NCI-H524 treated with DMSO at 0.1 percent for 48 hours (cell line): ENCODE results near the gene PPP1R14C.
"Not testable (repeated sequence)": the region's sequence is repeated elsewhere in the genome, so short reads cannot be mapped to it uniquely, and the experiment has no call there.

Experiments used
- DNase-seq: peaks from one replicate; lab custom pipeline; 2025; lab: John Stamatoyannopoulos, UW

PPP1R14C gene, protein sequence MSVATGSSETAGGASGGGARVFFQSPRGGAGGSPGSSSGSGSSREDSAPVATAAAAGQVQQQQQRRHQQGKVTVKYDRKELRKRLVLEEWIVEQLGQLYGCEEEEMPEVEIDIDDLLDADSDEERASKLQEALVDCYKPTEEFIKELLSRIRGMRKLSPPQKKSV

DNA sequence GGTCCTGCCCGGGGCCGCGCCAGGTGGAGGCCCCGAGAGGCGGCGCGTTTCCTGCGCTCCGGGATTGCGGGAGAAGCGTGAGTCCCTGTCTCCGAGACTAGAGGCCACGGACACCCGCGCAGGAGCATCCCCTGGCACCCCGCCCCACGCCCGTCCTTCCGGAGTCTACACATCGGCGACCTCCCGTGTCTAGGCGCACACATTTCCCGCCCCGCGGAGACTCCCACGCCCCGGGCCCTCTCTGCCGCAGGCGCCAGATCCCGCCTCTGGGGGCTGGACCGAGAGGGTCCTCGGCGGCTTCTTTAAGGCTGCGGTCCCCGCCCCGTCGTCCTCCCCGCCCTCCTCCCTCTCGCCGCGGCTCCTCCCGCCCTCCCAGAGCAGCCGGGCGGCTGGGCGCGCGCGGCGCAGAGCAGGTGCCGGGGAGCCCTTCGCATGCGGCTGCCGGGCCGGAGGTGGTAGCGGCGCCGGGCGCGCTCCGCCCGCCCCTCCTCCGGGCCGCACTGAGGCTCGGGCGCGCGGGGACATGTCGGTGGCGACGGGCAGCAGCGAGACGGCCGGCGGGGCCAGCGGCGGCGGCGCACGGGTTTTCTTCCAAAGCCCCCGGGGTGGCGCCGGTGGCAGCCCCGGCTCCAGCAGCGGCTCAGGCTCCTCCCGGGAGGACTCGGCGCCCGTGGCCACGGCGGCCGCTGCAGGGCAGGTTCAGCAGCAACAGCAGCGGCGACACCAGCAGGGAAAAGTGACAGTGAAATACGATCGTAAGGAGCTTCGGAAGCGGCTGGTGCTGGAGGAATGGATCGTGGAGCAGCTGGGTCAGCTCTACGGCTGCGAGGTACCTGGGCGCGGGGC is at the start of gene PPP1R14C:
Gene PPP1R14C, plus strand, starts transcription at position 375 of the 846 bp plus-strand sequence. Its CDS starts 149 bp downstream, at position 524.
- no peak for DNase-seq

DNA sequence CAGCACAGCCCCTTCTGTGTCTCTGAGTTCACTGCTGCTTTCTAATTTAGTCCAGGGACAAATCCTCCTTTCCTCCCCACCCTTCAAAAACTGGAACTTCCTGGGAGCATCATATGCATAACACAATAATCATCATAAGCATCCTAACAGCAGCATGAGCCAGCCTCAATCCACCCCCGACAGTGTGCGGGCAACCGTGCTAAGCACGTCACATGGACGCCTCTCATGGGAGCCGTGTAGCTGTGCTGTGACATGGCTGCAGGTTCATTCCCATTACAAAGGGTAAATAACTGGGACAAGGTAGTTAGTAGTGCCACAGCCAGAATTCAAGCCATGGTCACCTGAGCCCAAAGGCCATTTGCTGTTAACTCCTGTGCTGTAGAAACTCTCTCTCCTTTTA is 49.4 kb upstream of the PPP1R14C start:
- DNase-seq, result no peak

DNA sequence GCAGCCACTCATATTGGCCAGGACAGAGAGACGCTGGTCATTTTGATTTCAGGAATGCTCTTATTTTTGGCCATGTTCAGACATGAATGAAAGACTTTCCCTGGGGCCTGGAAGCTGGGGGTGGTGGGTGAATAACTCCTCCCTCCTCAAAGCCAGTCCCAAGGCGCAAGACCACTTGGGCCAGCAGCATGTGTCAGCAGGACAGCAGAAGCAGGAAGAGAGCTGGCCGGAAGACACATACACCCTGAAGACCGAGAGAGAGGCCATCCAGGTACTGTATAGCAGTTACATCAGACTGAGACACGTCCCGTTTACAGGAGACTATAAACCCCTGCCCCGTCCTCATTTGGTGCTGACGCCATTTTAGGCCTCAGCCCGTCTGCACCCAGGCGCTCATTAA is 44.7 kb upstream of the PPP1R14C start:
- no peak for DNase-seq

DNA sequence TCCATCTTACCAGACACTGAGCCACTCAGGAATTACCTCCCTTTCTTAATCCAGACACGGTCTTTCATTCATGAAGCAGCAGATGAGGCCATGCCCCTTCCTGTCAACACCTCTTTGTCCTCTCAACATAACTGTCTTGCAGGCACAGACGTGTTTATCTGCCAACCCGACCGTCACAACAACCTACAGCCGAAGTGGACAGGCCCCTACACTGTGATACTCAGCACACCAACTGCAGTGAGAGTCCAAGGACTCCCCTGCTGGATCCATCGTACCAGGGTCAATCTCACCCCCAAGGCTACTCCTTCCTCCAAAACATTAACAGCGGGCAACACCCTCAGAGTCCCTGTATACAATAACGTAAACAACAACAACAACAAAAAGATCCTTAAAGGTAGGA is 43.3 kb upstream of the PPP1R14C start:
- DNase-seq, result no peak

DNA sequence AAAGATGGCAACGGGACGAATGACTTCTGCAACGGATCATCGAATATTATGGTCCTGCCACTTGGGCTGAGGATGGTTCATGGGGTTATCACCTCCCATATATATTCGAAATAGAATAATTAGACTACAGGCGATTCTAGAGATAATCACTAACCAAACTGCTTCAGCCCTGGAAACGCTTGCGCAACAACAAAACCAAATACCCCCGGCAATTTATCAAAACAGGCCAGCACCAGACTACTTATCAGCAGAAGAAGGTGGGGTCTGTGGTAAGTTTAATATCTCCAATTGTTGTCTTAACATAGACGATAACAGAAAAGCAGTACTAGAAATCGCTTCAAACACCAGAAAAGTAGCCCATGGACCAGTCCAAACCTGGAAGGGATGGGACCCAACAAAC is 42.9 kb upstream of the PPP1R14C start:
- DNase-seq, result no peak

DNA sequence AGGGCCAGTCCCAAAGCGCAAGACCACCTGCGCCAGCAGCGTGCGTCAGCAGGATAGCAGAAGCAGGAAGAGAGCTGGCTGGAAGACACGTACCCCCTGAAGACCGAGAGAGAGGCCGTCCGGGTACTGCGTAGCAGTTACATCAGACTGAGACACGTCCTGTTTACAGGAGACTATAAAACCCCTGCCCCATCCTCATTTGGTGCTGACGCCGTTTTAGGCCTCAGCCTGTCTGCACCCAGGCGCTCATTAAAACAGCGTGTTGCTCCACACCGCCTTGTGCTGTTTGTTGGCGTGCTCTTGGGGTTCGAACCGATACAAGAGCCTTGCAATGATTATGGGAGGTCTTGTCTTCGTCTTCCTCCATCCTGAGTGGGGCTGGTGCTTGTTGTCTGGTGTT is 42.1 kb upstream of the PPP1R14C start:
- DNase-seq, result no peak

DNA sequence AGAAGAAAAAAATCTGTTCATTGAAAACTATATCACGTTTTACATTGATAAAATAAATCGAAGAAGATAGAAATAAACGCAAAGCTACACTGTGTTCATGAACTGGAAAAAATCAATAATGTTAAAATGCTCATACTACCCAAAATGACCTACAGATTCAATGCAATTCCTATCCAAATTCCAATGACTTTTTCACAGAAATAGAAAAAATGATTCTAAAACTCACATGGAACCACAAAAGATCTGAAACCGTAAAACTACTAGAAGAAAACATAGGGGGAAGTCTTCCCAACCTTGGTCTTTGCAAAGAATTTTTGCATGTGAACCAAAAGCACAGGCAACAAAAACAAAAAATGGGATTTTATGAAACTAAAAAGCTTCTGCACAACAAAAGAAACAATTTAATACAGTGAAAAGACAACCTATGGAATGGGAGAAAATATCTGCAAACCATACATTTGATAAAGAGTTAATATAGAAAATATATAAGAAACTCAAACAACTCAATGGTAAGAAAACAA is 40.0 kb upstream of the PPP1R14C start:
- DNase-seq, result no peak

DNA sequence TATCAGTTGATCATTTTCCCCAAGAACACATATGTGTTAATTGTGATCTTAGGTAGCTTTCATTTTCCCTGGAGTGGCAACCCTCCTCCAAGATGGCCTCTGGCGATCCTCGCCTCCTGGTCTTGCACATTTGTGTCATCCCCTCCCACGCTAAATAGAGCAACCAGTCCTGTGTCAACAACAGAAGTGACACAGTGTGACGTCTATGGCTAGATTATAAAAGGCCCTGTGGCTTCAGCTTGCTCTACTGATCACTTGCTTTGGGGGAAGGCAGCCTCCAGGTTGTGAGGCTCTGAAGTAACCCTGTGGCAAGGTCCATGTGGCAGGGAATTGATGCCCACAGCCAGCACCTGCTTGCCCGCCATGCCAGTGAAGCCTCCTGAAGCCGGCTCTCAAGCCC is 30.6 kb upstream of the PPP1R14C start:
- DNase-seq, result no peak

DNA sequence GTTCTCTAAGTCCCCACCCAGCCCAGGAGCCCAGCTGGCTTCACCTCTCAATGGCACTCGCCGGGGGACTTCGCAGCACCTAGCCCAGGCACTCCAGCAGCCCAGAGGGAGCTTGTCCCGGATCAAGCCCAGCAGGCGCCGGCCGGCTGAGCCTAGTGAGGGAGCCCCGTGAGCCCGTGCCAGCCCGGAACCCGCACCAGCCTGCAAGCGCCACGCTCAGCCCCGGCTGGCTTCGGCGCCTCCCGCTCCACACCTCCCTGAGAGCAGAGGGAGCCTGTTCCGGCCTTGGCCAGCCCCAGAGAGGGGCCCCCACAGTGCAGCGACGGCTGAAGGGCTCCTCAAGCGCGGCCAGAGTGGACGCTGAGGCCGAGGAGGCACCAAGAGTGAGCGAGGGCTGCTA is 27.1 kb upstream of the PPP1R14C start:
- DNase-seq, result no peak

DNA sequence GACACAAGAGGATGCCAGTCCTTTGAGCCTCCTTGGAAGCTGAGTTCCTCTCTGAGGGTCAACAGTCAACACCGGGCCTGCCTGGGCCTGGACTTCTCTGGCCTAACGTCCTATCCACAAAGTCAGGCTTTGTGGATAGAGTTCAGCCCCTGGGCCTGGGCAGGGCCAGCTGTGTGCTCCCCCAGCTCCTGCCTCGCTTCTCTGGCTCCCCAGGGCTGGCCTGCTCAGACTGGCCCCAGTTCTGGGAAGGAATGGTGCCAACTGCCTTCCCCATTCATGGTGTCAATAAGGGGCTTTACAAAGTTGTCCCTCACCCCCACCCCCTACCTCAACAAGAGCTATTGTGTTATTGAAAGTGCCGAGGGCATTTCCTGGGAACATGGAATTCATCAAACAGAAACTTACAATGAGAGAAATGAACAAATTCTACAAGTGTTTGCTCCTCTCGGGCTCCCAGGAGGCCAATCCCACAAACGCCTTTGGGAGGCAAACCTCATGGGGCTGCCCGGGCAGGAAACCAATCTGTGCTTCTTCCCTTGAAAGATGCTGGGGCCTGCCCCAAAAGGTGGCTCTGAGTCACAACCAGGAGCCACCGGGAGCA is 26.5 kb upstream of the PPP1R14C start:
- DNase-seq, result no peak

DNA sequence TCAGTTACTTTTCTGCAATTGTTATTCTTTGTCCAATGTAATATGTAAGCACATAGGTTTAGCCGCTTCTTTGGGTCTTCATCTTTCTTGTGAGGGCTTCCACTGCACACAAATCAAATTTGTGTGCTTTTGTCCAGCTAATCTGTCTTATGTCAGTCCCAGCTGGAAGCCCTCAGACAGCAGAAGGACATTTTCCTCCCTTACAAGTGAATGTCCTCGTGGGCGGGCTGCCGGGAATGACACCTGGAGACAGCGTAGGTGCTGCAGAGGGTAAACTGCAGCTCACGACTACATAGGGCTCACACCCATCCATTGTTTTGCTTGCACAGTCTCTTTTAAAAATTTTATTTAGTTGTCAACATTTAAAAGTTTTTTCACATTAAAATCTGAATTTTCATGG is 24.6 kb upstream of the PPP1R14C start:
- DNase-seq, result no peak

DNA sequence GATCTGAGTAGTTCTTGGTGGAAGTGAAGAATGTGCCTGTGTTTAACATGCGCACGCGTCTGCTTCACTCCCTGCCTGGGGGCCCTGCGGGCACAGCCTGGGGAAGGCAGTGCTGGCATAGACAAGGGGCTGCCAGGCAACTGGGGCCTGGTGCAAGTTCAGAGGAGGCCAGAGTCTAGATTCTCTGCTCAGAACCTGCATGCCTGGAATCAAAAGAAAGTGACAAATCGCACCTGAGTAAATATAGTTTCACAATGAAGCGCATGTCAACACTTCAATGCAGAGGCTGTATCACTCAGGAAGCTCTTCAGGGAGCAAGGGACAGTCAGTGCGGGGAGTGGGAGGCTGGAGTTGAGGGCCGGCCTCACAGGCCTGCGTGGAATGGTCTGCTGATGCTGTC is 24.2 kb upstream of the PPP1R14C start:
- DNase-seq, result no peak

DNA sequence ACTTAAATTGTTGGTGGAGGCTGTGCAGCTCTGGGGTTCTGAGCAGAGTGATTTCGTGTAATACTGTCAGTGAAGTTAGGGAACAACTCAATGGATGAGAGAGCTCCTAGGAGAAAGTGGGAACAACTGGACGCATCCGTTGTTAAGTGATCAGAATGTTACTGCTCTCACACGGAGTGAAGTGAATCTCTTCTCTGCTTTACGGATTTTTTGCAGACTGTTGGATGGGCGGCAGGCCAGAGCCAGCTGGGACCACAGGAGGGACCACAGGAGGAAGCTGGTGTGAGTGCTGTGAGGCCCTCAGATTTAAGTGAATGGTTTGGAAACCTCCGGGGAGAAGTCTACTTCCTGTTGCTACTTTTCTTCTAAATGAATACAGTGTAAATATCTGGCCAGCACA is 23.7 kb upstream of the PPP1R14C start:
- no peak for DNase-seq

DNA sequence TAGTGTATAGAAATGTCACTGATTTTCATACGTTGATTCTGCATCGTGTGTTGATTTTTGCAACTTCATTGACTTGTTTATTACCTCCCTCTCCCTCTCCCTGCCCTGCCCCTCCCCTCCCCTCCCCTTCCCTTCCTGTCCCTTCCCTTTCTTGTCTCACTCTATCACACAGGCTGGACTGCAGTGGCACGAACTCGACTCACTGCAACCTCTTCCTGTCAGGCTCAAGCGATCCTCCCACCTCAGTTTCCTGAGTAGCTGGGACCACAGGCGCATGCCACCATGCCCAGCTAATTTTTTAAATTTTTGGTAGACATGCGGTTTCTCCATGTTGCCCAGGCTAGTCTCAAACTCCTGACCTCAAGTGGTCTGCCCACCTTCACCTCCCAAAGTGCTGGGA is 19.2 kb upstream of the PPP1R14C start:
- no peak for DNase-seq

DNA sequence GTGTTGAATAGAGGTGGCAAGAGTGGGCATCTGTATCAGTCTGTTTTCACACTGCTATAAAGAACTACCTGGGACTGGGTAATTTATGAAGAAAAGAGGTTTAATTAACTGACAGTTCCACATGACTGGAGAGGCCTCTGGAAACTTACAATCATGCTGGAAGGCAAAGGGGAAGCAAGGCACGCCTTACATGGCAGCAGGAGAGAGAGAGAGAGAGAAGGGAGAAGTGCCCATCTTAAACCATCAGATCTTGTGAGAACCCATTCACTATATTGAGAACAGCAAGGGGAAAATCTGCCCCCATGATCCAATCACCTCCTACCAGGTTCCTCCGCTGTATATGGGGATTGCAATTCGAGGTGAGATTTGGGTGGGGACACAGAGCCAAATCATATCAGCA is 18.6 kb upstream of the PPP1R14C start:
- DNase-seq, result no peak

DNA sequence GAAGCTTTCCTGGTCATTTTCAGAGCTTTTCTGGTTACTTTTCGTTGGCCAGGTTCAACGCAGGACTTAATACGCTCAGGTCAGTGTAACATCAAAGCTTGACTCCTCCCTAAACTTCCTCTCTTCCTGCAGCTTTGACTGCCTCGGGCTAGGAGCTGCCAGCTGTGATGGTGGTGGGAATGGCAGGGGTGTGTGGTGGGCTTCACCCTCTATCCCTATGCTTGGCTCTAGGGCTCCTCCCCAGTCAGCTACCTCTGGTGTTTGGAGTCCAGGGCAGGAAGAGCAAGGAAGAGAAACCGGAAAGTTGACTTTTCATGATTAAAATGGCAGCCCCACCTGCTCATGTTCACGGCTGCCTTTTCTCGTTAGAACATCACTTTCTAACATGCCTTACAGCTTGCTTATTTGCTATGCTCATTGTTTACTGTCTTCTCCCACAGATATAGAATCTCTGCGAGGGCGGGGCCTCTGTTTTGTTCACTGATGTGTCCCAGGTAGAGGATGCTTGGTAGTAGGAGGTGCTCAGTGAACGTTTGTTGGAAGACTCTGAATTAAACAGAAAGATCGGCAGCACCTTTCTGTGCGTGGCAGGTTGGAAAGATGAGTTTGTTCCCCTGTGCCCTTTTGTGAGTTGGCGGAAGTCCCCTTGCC is 16.1 kb upstream of the PPP1R14C start:
- no peak for DNase-seq

DNA sequence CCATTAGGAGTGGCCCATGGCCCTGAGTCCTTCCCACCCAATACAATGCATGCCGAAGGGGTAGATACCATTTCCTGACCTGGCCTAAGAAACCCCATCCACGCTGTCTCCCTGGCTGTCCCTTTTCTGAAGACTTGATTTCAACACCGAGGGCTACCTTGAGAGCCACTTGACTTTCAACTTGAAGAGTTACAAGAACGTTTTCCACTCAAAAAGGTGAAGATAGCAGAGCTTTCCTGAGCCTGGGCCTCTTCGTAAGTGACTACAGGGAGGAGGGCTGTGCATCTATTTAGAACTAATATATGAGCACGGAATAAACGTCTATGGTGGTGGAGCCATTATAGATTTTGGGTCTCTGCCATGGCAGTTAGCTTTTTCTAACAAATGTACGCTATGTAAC is 14.4 kb upstream of the PPP1R14C start:
- DNase-seq, result no peak

DNA sequence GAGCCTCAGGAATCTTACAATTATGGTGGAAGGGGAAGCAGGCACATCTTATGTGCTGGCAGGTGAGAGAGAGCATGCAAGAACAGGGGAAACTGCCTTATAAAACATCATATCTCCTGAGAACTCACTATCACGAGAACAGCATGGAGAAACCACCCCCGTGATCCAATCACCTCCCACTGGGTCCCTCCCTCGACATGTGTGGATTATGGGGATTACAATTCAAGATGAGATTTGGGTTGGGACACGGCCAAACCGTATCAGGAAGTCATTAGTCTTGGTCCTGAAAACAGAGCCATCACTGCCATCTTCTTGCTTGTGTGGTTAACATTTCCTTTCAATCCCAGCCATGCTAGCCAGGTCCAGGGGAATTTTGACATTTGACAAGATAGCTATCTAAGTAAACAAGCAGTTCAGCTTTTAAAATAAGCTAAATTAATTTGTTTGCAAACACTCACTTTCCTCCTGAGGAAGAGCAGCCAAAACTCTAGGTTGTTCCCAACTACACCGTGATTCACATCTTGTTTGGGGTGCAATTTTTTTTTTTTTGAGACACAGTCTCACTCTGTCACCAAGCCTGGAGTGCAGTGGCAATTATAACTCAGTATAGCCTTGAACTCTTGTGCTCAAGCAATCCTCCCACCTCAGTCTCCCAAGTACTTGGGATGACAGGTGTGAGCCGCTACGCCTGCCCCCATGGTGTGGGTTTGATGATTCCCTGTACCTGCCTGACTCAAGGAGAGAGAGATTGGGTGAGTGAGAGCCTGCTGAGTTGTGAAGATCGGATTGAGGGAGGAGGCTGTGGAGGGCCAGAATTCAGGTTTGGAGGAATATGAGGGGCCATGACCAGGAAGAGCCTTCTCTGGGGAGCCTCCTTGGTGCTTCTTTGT is 13.0 kb upstream of the PPP1R14C start:
- no peak for DNase-seq

DNA sequence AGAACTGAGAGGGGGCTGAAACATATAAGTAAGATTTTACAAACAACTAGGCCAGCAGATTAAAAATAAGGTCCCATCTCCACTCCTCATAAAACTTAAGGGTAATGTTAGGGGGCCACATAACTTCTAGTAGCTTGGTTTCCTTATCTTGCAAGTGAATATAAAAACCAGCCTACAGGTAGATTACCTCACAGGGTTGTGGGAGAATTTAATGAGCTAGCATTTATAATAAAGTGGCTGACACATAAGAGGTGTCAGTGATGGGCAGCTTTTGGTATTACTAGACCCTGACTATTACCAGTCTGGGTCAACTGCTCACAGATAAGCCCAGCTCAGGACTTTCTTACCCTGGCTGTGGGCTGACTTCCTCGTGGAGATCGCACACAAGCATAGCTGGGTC is 9.2 kb upstream of the PPP1R14C start:
- DNase-seq, result no peak

DNA sequence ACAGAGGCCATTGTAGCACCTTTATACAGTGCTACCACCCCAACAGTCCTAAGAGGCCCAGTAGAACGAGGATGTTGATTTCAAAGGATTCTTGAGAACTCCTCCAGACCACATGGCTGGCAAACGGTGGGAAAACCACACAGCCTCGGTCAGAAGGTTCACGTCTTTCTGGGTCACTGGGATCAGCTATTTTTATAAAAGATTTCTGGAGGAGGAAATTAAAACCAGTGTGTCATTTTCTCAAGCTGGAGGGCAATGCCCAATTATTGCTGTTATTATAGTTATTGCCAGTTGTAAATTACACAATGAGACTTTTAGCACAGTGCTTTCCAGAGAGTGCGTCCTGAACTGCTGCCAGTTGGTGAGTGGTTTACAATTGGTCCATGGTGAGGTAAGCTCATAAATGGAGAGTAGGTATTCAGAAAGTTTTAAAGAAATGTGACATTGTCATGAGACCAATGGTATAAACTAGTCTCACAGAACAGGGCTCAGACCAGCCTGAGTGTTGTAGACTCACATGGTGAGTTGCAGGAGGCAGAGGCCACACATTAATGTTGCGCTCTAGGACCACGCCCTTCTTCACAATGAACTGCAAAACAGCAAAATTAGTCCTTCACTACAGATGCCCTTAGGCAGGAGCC is 8.4 kb upstream of the PPP1R14C start:
- no peak for DNase-seq

DNA sequence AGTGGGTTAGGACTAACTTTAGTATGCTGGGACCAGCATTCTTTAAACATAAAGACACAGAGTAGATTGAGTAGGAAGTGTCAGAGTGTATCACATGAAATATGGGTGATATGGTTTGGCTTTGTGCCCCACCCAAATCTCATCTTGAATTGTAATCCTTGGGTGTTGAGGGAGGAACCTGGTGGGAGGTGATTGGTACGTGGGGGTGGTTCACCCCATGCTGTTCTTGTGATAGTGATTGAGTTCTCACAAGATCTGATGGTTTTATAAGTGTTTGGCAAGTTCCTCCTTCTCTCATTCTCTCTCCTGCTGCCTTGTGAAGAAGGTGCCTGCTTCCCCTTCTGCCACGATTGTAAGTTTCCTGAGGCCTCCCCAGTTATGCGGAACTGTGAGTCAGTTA is 5.1 kb upstream of the PPP1R14C start:
- not testable (repeated sequence) for DNase-seq
